NB4 (cell line): ENCODE measurements around the gene NFE2L2.
"Not testable (repeated sequence)": the region's sequence is repeated elsewhere in the genome, so short reads cannot be mapped to it uniquely, and the experiment has no call there.

Experiments used
- DNase-seq: peaks from one replicate; pipeline ENCODE4 v3.0.0; 2010; ENCODE audit warnings: low read depth
- H3K4me3 ChIP-seq: one replicate; pipeline ENCODE4 v1.5.1; 2011; ENCODE audit warnings: mild to moderate bottlenecking, low read depth, low read length, moderate library complexity
- MYC ChIP-seq: IDR thresholded peaks from 2 replicates; pipeline ENCODE4 v1.6.1; 2011; ENCODE audit warnings: low read depth, low read length
- POLR2A ChIP-seq: IDR thresholded peaks from 2 replicates; pipeline ENCODE4 v1.6.1; 2011; ENCODE audit warnings: mild to moderate bottlenecking; ENCODE audit not compliant: insufficient read length; ENCODE audit errors: extremely low read depth
- TF ChIP-seq, protein P1 (sequence below): IDR thresholded peaks from one replicate; pipeline ENCODE4 v1.5.1; 2012; ENCODE audit warnings: low read depth, low read length
- TF ChIP-seq, protein P2 (sequence below): IDR thresholded peaks from 2 replicates; pipeline ENCODE4 v1.6.1; 2011; ENCODE audit warnings: low read depth, low read length

The NFE2L2 gene

DNA sequence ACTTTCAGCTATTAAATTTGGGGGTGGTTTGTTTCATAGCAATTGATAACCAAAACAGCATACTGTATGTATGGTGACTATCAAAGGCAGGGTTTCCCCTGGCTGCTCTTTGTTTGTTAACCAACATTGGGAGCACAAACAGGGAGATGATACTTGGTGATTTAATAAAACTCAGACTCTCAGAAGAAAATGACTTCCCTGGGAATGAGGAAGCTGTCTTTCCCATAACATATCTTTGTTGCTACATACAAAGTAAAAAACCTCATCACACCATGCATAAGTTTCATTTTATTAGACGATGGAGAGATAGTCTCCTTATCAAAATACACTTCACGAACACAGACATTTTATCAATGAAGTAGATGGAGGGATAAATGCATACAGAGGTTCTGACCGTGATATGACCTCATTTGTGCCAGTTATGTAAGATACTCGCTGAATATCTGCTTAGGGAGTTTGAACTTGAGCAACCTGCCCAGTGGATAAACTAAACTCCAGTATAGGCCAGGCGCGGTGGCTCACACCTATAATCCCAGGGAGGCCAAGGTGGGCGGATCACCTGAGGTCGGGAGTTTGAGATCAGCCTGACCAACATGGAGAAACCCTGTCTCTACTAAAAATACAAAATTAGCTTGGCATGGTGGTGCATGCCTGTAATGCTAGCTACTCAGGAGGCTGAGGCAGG, 3.8 kb upstream of the NFE2L2 start:
- no peak for DNase-seq
- no peak overlapping the region for H3K4me3 ChIP-seq
- TF ChIP-seq, protein P1, sequence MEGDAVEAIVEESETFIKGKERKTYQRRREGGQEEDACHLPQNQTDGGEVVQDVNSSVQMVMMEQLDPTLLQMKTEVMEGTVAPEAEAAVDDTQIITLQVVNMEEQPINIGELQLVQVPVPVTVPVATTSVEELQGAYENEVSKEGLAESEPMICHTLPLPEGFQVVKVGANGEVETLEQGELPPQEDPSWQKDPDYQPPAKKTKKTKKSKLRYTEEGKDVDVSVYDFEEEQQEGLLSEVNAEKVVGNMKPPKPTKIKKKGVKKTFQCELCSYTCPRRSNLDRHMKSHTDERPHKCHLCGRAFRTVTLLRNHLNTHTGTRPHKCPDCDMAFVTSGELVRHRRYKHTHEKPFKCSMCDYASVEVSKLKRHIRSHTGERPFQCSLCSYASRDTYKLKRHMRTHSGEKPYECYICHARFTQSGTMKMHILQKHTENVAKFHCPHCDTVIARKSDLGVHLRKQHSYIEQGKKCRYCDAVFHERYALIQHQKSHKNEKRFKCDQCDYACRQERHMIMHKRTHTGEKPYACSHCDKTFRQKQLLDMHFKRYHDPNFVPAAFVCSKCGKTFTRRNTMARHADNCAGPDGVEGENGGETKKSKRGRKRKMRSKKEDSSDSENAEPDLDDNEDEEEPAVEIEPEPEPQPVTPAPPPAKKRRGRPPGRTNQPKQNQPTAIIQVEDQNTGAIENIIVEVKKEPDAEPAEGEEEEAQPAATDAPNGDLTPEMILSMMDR = no peak
- TF ChIP-seq MYC (no peak), POLR2A (no peak)
- TF ChIP-seq, protein P2, sequence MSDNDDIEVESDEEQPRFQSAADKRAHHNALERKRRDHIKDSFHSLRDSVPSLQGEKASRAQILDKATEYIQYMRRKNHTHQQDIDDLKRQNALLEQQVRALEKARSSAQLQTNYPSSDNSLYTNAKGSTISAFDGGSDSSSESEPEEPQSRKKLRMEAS = no peak

DNA sequence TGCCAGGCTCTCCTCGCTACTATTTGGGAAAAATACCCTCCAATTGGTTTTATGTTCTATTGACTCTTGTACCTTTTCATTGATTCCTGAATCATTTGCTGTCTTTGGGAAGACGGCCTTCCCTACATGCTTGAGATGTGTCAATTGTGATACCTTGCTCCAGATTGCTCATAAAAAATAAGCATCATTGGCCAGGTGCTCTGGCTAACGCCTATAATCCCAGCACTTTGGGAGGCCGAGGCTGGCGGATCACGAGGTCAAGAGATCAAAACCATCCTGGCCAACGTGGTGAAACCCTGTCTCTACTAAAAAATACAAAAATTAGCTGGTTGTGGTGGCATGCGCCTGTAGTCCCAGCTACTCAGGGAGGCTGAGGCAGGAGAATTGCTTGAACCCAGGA, 2.4 kb upstream of the NFE2L2 start:
- not testable (repeated sequence) for H3K4me3 ChIP-seq, DNase-seq

DNA sequence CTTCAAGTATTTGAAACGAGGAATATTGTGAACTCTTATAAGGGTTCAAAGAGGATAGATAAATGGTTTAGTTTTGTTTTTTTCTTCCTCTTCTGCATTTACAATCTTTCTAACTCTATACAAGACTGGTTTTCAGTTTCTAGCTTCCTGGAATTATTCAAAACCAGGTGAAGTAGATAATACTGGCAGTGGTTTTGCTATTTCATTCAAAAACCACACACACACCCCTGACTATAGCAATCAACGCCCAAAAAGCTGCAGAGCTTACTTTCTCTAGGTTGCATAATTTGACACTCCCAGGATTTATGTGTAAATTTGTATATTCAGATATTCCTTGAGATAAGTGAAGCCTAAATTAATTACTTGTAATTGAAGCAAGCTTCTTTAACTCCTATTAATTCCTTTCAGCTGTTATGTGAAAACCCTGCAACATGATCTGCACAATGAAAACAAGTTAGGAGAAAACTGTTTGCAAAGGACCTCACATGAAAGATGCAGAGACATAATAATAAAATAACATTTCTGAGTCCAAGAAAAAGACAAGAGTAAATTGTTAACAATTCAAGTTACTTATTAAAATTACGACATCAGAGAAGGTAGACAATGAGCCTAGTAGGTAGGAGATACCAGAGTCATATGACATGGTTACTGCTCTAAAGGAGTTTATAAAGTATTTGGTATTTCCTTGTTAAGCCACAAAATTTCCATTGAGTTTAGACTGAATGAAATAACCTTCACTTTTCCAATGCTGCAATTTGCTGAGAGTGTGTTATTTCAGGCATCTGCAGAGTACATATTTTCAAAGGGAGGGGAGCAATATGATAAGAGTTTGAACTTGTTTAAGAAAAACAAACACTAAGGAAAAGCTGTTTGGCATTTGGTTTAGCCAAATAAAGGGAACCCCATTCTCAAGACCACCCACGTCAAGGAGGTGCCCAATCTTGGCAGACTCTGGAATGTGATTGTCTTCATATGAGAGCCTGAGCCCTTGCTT, 1.6 kb upstream of the NFE2L2 start:
- H3K4me3 ChIP-seq = peak overlapping the region; percentile 68
- peak; percentile 80 for DNase-seq
- TF ChIP-seq POLR2A (no peak), MYC (no peak)
- TF ChIP-seq, protein P1 = no peak
- TF ChIP-seq, protein P2 = no peak

DNA sequence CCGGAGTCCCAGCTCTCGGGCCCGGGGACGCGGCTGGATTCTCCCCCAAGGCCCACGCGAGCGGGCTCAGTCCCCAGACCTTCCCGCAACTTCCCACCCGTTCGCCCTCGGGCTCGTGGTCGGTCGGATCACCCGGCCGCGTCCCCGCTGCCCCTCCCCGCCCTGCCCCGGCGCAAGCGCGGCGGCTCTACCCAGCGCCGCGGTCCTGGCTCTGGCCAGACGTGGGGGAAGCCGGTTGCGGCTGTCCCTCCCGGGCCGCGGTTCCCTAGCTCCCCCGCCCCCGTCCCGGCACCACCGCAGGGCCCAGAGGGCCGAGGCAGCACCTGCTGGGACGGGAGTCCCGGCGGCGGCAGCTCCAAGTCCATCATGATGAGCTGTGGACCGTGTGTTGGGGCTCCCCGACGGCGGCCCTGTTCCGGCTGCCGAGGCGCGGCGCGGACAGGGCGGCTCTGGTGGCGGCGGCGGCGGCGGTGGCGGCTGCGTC, 276 bp downstream of the NFE2L2 start:
- TF ChIP-seq, protein P2 = no peak; the same call in 1 of the 2 replicates
- TF ChIP-seq MYC (no peak), POLR2A (no peak)
- TF ChIP-seq, protein P1 = no peak
- peak; percentile 73 for DNase-seq
- peak overlapping the region; percentile 83 for H3K4me3 ChIP-seq

DNA sequence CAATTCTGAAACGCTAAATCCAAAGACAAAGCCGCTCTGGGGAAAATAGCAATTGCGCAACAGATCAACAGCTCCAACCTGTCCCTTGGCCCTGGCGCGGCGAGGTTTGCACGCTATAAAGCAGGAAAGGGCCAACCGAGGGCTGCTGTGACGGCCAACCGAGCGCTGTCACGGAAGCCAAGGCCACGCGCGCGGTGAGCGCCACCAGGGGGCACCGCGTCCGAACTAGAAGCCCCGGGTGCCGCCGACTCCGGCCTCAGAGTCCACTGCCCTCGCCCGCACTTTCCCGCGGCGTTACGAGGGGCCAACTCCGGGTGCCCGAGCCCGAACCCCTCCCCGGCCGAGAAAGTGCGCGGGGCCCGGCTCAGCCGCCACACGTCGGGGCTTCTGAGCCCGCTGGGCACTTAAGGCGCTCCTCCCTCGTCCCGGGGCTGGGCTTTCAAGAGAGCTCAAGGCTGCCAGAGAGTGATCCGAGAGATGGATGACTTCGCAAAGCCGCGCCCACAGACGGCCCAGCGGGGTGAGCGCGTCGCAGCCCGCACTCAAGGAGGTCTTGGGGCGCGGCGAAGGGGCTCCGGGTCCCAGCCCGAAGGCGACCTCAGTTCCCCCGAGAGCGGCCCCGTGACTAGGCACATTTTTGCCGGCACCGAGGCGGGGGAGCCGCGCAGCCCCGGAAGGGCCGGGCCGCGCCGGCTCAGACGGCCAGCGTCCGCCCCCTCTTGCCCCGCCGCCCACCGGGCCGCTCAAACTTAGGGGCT, 897 bp downstream of the NFE2L2 start:
- TF ChIP-seq POLR2A (peak; percentile 62), MYC (peak; percentile 97)
- TF ChIP-seq, protein P2 = peak; percentile 90
- TF ChIP-seq, protein P1 = peak; percentile 64
- peak overlapping the region; percentile 83 for H3K4me3 ChIP-seq

More for the DNA sequence above, 897 bp downstream of the NFE2L2 start:
- DNase-seq = peak; percentile 99
